HG03565 (cell line): ENCODE results near the gene ELL3.
"Not testable (repeated sequence)": the region's sequence is repeated elsewhere in the genome, so short reads cannot be mapped to it uniquely, and the experiment has no call there.

Experiments
- ATAC-seq: cut with Tn5 transposase; IDR thresholded peaks from one replicate; pipeline ENCODE4 v1.9.1; 2021; ENCODE audit warnings: mild to moderate bottlenecking, moderate library complexity; ENCODE audit not compliant: unreplicated experiment

The ELL3 gene

DNA sequence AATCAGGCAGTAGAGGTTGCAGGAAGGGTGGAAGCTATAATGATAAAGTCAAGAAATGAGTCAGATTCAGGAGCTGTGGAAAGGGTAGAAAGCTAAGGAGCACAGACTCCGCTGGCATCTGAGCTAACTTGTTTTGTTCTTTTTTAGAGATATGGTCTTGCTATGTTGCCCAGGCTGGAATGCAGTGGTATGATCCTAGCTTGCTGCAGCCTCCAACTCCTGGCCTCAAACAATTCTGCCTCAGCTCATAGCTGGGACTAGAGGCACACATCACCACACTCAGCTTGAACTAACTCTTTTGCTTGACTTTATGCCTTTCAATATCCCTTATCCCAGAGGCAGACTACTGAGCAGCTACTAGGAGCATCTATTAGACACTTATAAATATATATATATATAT is 50.5 kb downstream of the ELL3 start:
- ATAC-seq, result not testable (repeated sequence)

DNA sequence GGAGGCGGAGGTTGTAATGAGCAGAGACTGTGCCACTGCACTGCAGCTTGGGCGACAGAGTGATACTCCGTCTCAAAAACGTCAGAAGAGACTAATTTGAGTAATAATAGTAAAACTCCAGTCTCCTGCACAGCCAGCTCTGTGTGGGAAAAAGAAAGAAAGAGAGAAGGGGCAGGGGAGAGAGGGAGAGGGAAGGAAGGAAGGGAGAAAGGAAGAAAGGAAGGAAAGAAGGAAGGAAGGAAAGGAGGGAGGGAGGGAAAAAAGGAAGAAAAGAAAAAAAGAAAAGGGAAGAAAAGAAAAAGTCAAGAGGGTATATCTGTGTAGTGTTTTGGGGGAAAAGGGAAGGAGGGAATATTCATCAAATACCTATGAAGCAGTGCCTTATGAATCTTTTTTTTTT is 53.6 kb downstream of the ELL3 start:
- ATAC-seq, result no peak
